SH-SY5Y (cell line): Measurements from ENCODE around the gene TBPL2.

ENCODE experiments used
- GATA2 ChIP-seq: IDR thresholded peaks from 2 replicates; pipeline ENCODE4 v1.6.1; 2011; ENCODE audit warnings: mild to moderate bottlenecking, low read depth, low read length
- GATA3 ChIP-seq: IDR thresholded peaks from 2 replicates; pipeline ENCODE4 v1.6.1; 2011; ENCODE audit warnings: low read depth, mild to moderate bottlenecking, low read length, moderate library complexity

GRCh38 chr14:55454264-55455002 lies 14.0 kb upstream of the TBPL2 start:
- TF ChIP-seq GATA2 (peak; percentile 96), GATA3 (peak; percentile 94)
